RCC 7860 (cell line): ENCODE data around the gene DOCK6.

ENCODE experiments used
- DNase-seq: peaks from one replicate; pipeline ENCODE4 v3.0.0-alpha.2; 2015; ENCODE audit warnings: low spot score
- FAIRE-seq: peaks from 2 replicates; lab custom pipeline; 2012; peaks lifted over from hg19 to GRCh38; lab: Jason Lieb, UNC

DOCK6 gene

GRCh38 chr19:11274533-11275086 is 12.3 kb upstream of the DOCK6 start:
- DNase-seq: no peak
- no peak for FAIRE-seq

GRCh38 chr19:11273989-11274388 is 11.7 kb upstream of the DOCK6 start:
- no peak for DNase-seq
- FAIRE-seq: no peak

GRCh38 chr19:11273296-11273695 is 11.0 kb upstream of the DOCK6 start:
- DNase-seq: no peak
- FAIRE-seq: no peak

- no peak for DNase-seq
- no peak for FAIRE-seq
Observed at GRCh38 chr19:11269408-11269807, 7.1 kb upstream of the DOCK6 start.

GRCh38 chr19:11268783-11269267 is 6.5 kb upstream of the DOCK6 start:
- FAIRE-seq: no peak
- DNase-seq: no peak

GRCh38 chr19:11267316-11268085 is 5.2 kb upstream of the DOCK6 start:
- no peak for DNase-seq
- no peak for FAIRE-seq

GRCh38 chr19:11265785-11266236 is 3.5 kb upstream of the DOCK6 start:
- DNase-seq (no peak), FAIRE-seq (no peak)

- FAIRE-seq (no peak), DNase-seq (no peak)
Observed at GRCh38 chr19:11265177-11265784, 3.0 kb upstream of the DOCK6 start.

- DNase-seq (no peak), FAIRE-seq (no peak)
Observed at GRCh38 chr19:11264452-11265176, 2.3 kb upstream of the DOCK6 start.

GRCh38 chr19:11263726-11264125 is 1.4 kb upstream of the DOCK6 start:
- DNase-seq (no peak), FAIRE-seq (no peak)

GRCh38 chr19:11261431-11261970 is 823 bp downstream of the DOCK6 start:
- DNase-seq: no peak
- FAIRE-seq: no peak

GRCh38 chr19:11260996-11261395 is 1.3 kb downstream of the DOCK6 start:
- no peak for FAIRE-seq
- no peak for DNase-seq

- FAIRE-seq: no peak
- DNase-seq: no peak
Observed at GRCh38 chr19:11257846-11258380, 4.4 kb downstream of the DOCK6 start.

GRCh38 chr19:11256189-11256588 is 6.1 kb downstream of the DOCK6 start:
- DNase-seq (no peak), FAIRE-seq (no peak)

GRCh38 chr19:11254666-11255065 is 7.7 kb downstream of the DOCK6 start:
- no peak for DNase-seq
- no peak for FAIRE-seq

GRCh38 chr19:11252665-11253355 is 9.5 kb downstream of the DOCK6 start:
- DNase-seq: no peak
- FAIRE-seq: no peak

GRCh38 chr19:11251650-11252314 is 10.5 kb downstream of the DOCK6 start:
- FAIRE-seq: no peak

GRCh38 chr19:11251217-11251616 is 11.1 kb downstream of the DOCK6 start:
- FAIRE-seq: no peak

More at GRCh38 chr19:11251650-11252314, 10.5 kb downstream of the DOCK6 start:
- DNase-seq: no peak

GRCh38 chr19:11248852-11249251 is 13.5 kb downstream of the DOCK6 start:
- no peak for DNase-seq
- FAIRE-seq: no peak

More at GRCh38 chr19:11251217-11251616, 11.1 kb downstream of the DOCK6 start:
- DNase-seq: no peak

GRCh38 chr19:11247934-11248333 is 14.4 kb downstream of the DOCK6 start:
- no peak for FAIRE-seq
- DNase-seq: no peak
